ENCODE measurements around the gene FXYD6. TPM values are rescaled to one million over a fixed set of nuclear protein-coding genes. Genes with fewer than 3 reads are reported as not detected.

Gene FXYD6
- polyA plus RNA-seq, 4 donors, result 0.67 to 58.4 (median 22.6) TPM

DNA sequence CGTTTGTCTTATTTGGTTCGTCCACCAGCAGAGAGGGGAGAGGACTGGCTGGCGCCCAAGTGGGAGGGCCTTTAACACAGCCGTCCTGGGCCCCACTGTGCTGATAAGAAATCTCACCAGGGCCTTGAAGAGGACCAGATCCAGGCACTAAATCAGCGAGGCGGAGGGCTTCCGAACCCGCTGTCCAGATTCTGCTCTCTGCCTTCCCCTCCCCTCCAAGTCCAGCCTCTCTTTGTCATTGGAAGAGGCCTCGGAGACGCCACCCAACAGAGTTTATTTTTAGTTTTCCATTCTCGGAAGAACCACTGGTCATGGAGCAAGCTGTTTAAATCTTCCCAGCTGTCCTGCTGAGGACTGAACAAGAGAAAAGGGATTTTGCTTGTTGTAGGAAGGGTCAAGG lies 9.3 kb upstream of the FXYD6 start:
- H3K4me3 ChIP-seq (ENCODE audit: low read depth in 1 of 3, low read length in 3 of 3), result no peak overlapping the region
- DNase-seq (peak in 1 of 2 donors; percentile 52), FAIRE-seq (no peak)
- peak overlapping the region in 2 of 3 donors; percentile 48 to 87 for H3K27ac ChIP-seq (ENCODE audit: low read depth in 1 of 3, low read length in 2 of 3)
- no peaks in the 10 kb centered on the region for H3K9me3 ChIP-seq (ENCODE audit: control insufficient read depth in 2 of 2, insufficient read depth in 1 of 2, low read depth in 1 of 2, low read length in 1 of 2)
- peaks cover 0 to 14% (median 0%) of the 10 kb centered on the region in 3 donors for H3K4me1 ChIP-seq (ENCODE audit: control insufficient read depth in 3 of 3, insufficient read depth in 2 of 3, low read depth in 1 of 3, low read length in 2 of 3)
- no peaks in the 10 kb centered on the region for H3K36me3 ChIP-seq (ENCODE audit: control insufficient read depth in 3 of 3, insufficient read depth in 2 of 3, low read depth in 1 of 3, low read length in 3 of 3)
- peaks cover 0 to 13% (median 0%) of the 10 kb centered on the region in 3 donors for H3K27me3 ChIP-seq (ENCODE audit: control insufficient read depth in 3 of 3, insufficient read depth in 3 of 3, low read length in 3 of 3)
- 38 to 55% (median 45%) methylated on average over 11 of the region's 11 CpGs for WGBS, 3 donors

GRCh38 chr11:117884994-117885393 lies 8.5 kb upstream of the FXYD6 start:
- H3K9me3 ChIP-seq (ENCODE audit: control insufficient read depth in 2 of 2, insufficient read depth in 1 of 2, low read depth in 1 of 2, low read length in 1 of 2), result no peaks in the 10 kb centered on the region
- H3K36me3 ChIP-seq (ENCODE audit: control insufficient read depth in 3 of 3, insufficient read depth in 2 of 3, low read depth in 1 of 3, low read length in 3 of 3), result no peaks in the 10 kb centered on the region
- peaks cover 0 to 14% (median 0%) of the 10 kb centered on the region in 3 donors for H3K4me1 ChIP-seq (ENCODE audit: control insufficient read depth in 3 of 3, insufficient read depth in 2 of 3, low read depth in 1 of 3, low read length in 2 of 3)
- peak overlapping the region in 2 of 3 donors; percentile 48 to 87 for H3K27ac ChIP-seq (ENCODE audit: low read depth in 1 of 3, low read length in 2 of 3)
- FAIRE-seq (no peak), DNase-seq (no peak)
- H3K4me3 ChIP-seq (ENCODE audit: low read depth in 1 of 3, low read length in 3 of 3), result no peak overlapping the region
- peaks cover 0 to 16% (median 4%) of the 10 kb centered on the region in 3 donors for H3K27me3 ChIP-seq (ENCODE audit: control insufficient read depth in 3 of 3, insufficient read depth in 3 of 3, low read length in 3 of 3)
- 80 to 93% (median 81%) methylated on average over 7 of the region's 7 CpGs for WGBS, 3 donors

DNA sequence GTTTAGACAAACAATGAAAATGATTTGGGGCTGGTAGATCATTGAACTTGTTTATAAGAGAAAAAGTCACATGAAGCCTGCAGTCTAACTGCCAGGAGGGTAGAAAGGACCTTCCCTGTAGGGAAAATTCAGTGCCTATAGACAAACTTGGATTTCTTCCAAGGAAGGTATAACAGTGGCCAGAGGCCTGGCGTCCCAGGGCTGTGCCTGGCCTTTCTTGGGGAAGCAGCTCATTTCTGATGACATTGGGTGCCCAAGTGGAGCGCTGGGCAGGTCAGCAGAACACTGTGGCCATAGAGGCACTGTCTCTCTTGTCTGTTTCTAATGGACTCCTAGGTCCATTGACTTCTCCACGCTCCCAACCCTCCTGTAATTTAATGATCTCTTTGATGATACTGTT lies 6.6 kb upstream of the FXYD6 start:
- H3K36me3 ChIP-seq (ENCODE audit: control insufficient read depth in 3 of 3, insufficient read depth in 2 of 3, low read depth in 1 of 3, low read length in 3 of 3), result no peaks in the 10 kb centered on the region
- WGBS, 3 donors, result 58 to 72% (median 61%) methylated on average over 3 of the region's 3 CpGs
- H3K4me1 ChIP-seq (ENCODE audit: control insufficient read depth in 3 of 3, insufficient read depth in 2 of 3, low read depth in 1 of 3, low read length in 2 of 3), result peaks cover 0 to 14% (median 0%) of the 10 kb centered on the region in 3 donors
- H3K9me3 ChIP-seq (ENCODE audit: control insufficient read depth in 2 of 2, insufficient read depth in 1 of 2, low read depth in 1 of 2, low read length in 1 of 2), result no peaks in the 10 kb centered on the region
- DNase-seq (no peak), FAIRE-seq (no peak)
- peak overlapping the region in 1 of 3 donors; percentile 0 for H3K27ac ChIP-seq (ENCODE audit: low read depth in 1 of 3, low read length in 2 of 3)
- H3K4me3 ChIP-seq (ENCODE audit: low read depth in 1 of 3, low read length in 3 of 3), result no peak overlapping the region
- H3K27me3 ChIP-seq (ENCODE audit: control insufficient read depth in 3 of 3, insufficient read depth in 3 of 3, low read length in 3 of 3), result peaks cover 0 to 34% (median 5%) of the 10 kb centered on the region in 3 donors

DNA sequence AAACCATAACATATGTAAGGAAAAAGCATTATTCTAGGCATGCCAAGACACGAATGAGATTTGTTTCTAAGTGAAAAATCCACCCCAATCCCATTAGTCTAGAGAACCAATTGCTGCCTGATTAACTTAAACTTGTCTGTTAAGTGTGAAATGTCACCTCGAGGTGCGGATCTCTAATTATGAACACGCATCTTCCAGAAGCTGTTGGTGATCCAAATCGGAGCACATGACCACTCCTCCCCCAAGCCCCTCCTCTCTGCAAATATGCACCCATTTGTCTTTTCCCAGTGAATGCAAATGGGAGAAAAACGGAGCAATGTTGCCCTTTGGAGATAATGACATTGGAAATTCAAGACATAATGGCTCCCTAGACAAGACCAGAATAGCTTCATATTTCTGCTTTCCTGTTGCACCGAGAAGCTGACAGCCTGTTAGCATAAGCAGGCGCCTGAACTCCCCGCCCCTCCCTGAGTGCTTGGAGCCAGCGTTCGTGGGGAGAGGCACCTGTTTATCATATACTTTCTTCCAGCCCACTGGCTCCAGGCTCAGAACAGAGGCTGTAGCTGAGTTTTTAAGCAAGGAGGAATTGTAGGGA lies 6.0 kb upstream of the FXYD6 start:
- no peaks in the 10 kb centered on the region for H3K9me3 ChIP-seq (ENCODE audit: control insufficient read depth in 2 of 2, insufficient read depth in 1 of 2, low read depth in 1 of 2, low read length in 1 of 2)
- peaks cover 0 to 15% (median 0%) of the 10 kb centered on the region in 3 donors for H3K4me1 ChIP-seq (ENCODE audit: control insufficient read depth in 3 of 3, insufficient read depth in 2 of 3, low read depth in 1 of 3, low read length in 2 of 3)
- DNase-seq (no peak), FAIRE-seq (no peak)
- no peak overlapping the region for H3K4me3 ChIP-seq (ENCODE audit: low read depth in 1 of 3, low read length in 3 of 3)
- no peaks in the 10 kb centered on the region for H3K36me3 ChIP-seq (ENCODE audit: control insufficient read depth in 3 of 3, insufficient read depth in 2 of 3, low read depth in 1 of 3, low read length in 3 of 3)
- 24 to 41% (median 36%) methylated on average over 11 of the region's 11 CpGs for WGBS, 3 donors
- no peak overlapping the region for H3K27ac ChIP-seq (ENCODE audit: low read depth in 1 of 3, low read length in 2 of 3)
- H3K27me3 ChIP-seq (ENCODE audit: control insufficient read depth in 3 of 3, insufficient read depth in 3 of 3, low read length in 3 of 3), result peaks cover 0 to 40% (median 5%) of the 10 kb centered on the region in 3 donors

- FAIRE-seq (no peak), DNase-seq (no peak)
- peaks cover 0 to 20% (median 0%) of the 10 kb centered on the region in 3 donors for H3K4me1 ChIP-seq (ENCODE audit: control insufficient read depth in 3 of 3, insufficient read depth in 2 of 3, low read depth in 1 of 3, low read length in 2 of 3)
- no peak overlapping the region for H3K4me3 ChIP-seq (ENCODE audit: low read depth in 1 of 3, low read length in 3 of 3)
- H3K9me3 ChIP-seq (ENCODE audit: control insufficient read depth in 2 of 2, insufficient read depth in 1 of 2, low read depth in 1 of 2, low read length in 1 of 2), result no peaks in the 10 kb centered on the region
- no peaks in the 10 kb centered on the region for H3K36me3 ChIP-seq (ENCODE audit: control insufficient read depth in 3 of 3, insufficient read depth in 2 of 3, low read depth in 1 of 3, low read length in 3 of 3)
- H3K27ac ChIP-seq (ENCODE audit: low read depth in 1 of 3, low read length in 2 of 3), result no peak overlapping the region
- WGBS, 3 donors, result 88 to 93% (median 92%) methylated on average over 5 of the region's 5 CpGs
- peaks cover 0 to 52% (median 5%) of the 10 kb centered on the region in 3 donors for H3K27me3 ChIP-seq (ENCODE audit: control insufficient read depth in 3 of 3, insufficient read depth in 3 of 3, low read length in 3 of 3)
These were observed 4.8 kb upstream of the FXYD6 start for GRCh38 chr11:117881217-117881616.

GRCh38 chr11:117879516-117880480 lies 3.3 kb upstream of the FXYD6 start:
- peaks cover 0 to 66% (median 5%) of the 10 kb centered on the region in 3 donors for H3K27me3 ChIP-seq (ENCODE audit: control insufficient read depth in 3 of 3, insufficient read depth in 3 of 3, low read length in 3 of 3)
- 71 to 87% (median 74%) methylated on average over 11 of the region's 11 CpGs for WGBS, 3 donors
- H3K9me3 ChIP-seq (ENCODE audit: control insufficient read depth in 2 of 2, insufficient read depth in 1 of 2, low read depth in 1 of 2, low read length in 1 of 2), result no peaks in the 10 kb centered on the region
- FAIRE-seq, result no peak
- H3K27ac ChIP-seq (ENCODE audit: low read depth in 1 of 3, low read length in 2 of 3), result no peak overlapping the region
- H3K4me1 ChIP-seq (ENCODE audit: control insufficient read depth in 3 of 3, insufficient read depth in 2 of 3, low read depth in 1 of 3, low read length in 2 of 3), result peaks cover 0 to 21% (median 0%) of the 10 kb centered on the region in 3 donors
- DNase-seq, result no peak
- H3K36me3 ChIP-seq (ENCODE audit: control insufficient read depth in 3 of 3, insufficient read depth in 2 of 3, low read depth in 1 of 3, low read length in 3 of 3), result no peaks in the 10 kb centered on the region
- H3K4me3 ChIP-seq (ENCODE audit: low read depth in 1 of 3, low read length in 3 of 3), result no peak overlapping the region

- FAIRE-seq, result no peak
- DNase-seq, result no peak
- H3K36me3 ChIP-seq (ENCODE audit: control insufficient read depth in 3 of 3, insufficient read depth in 2 of 3, low read depth in 1 of 3, low read length in 3 of 3), result no peaks in the 10 kb centered on the region
- 83 to 90% (median 84%) methylated on average over 3 of the region's 3 CpGs for WGBS, 3 donors
- no peak overlapping the region for H3K27ac ChIP-seq (ENCODE audit: low read depth in 1 of 3, low read length in 2 of 3)
- peaks cover 0 to 74% (median 5%) of the 10 kb centered on the region in 3 donors for H3K27me3 ChIP-seq (ENCODE audit: control insufficient read depth in 3 of 3, insufficient read depth in 3 of 3, low read length in 3 of 3)
- H3K4me1 ChIP-seq (ENCODE audit: control insufficient read depth in 3 of 3, insufficient read depth in 2 of 3, low read depth in 1 of 3, low read length in 2 of 3), result peaks cover 0 to 21% (median 0%) of the 10 kb centered on the region in 3 donors
- no peak overlapping the region for H3K4me3 ChIP-seq (ENCODE audit: low read depth in 1 of 3, low read length in 3 of 3)
- no peaks in the 10 kb centered on the region for H3K9me3 ChIP-seq (ENCODE audit: control insufficient read depth in 2 of 2, insufficient read depth in 1 of 2, low read depth in 1 of 2, low read length in 1 of 2)
These were observed 2.5 kb upstream of the FXYD6 start for GRCh38 chr11:117878939-117879475.

- Histone ChIP-seq H3K4me1 (ENCODE audit: control insufficient read depth in 3 of 3, insufficient read depth in 2 of 3, low read depth in 1 of 3, low read length in 2 of 3) (peaks cover 0 to 21% (median 0%) of the 10 kb centered on the region in 3 donors), H3K36me3 (ENCODE audit: control insufficient read depth in 3 of 3, insufficient read depth in 2 of 3, low read depth in 1 of 3, low read length in 3 of 3) (no peaks in the 10 kb centered on the region), H3K27ac (ENCODE audit: low read depth in 1 of 3, low read length in 2 of 3) (no peak overlapping the region), H3K9me3 (ENCODE audit: control insufficient read depth in 2 of 2, insufficient read depth in 1 of 2, low read depth in 1 of 2, low read length in 1 of 2) (no peaks in the 10 kb centered on the region), H3K27me3 (ENCODE audit: control insufficient read depth in 3 of 3, insufficient read depth in 3 of 3, low read length in 3 of 3) (peaks cover 0 to 80% (median 5%) of the 10 kb centered on the region in 3 donors), H3K4me3 (ENCODE audit: low read depth in 1 of 3, low read length in 3 of 3) (no peak overlapping the region)
- FAIRE-seq (no peak), DNase-seq (no peak)
- WGBS, 3 donors, result 83 to 92% (median 85%) methylated on average over 6 of the region's 6 CpGs
These were observed 2.0 kb upstream of the FXYD6 start for GRCh38 chr11:117878314-117878938.

Data from small intestine (tissue), 7 donors.